Activated CD8-positive, alpha-beta memory T cell treated with anti-CD3 and anti-CD28 coated beads, Interleukin-2, amount 10 ng/mL, durations not matched to agents 7 days and 5 days (primary cell): ENCODE data around the gene TMEM163. TPM values are rescaled to one million over a fixed set of nuclear protein-coding genes. Genes with fewer than 3 reads are reported as not detected.
A peak's percentile ranks its signal among the peaks of the same experiment; 100 is the strongest.

Source experiments
- ATAC-seq: fragments of 150-1000 bp; cut with Tn5 transposase; one replicate; pipeline ENCODE4 v1.10.0; 2021; ENCODE audit warnings: moderate library complexity
- CTCF ChIA-PET: fragments of 350-600 bp; sonication (Branson Sonifier 250); formaldehyde crosslinking; loops from one replicate; lab custom pipeline; 2021; ENCODE audit warnings: antibody characterized with exemption; lab: Charles Lee
- DNase-seq: peaks from one replicate; pipeline ENCODE4 v3.0.0-alpha.2; 2020
- H3K27ac Mint-ChIP-seq: one replicate; pipeline ENCODE4 v1.8.0; 2021; ENCODE audit warnings: mild to moderate bottlenecking, mixed read lengths
- H3K27me3 Mint-ChIP-seq: one replicate; pipeline ENCODE4 v1.8.0; 2021; ENCODE audit warnings: mixed read lengths
- H3K36me3 Mint-ChIP-seq: one replicate; pipeline ENCODE4 v1.8.0; 2021; ENCODE audit warnings: mild to moderate bottlenecking, mixed read lengths
- H3K4me1 Mint-ChIP-seq: one replicate; pipeline ENCODE4 v1.8.0; 2021; ENCODE audit warnings: mixed read lengths
- H3K4me3 Mint-ChIP-seq: one replicate; pipeline ENCODE4 v1.8.0; 2021; ENCODE audit warnings: mild to moderate bottlenecking, moderate library complexity, mixed read lengths
- H3K9me3 Mint-ChIP-seq: one replicate; pipeline ENCODE4 v1.8.0; 2022; ENCODE audit warnings: low read depth, mixed read lengths
- total RNA-seq, 2 experiments: library from RNA; stranded (reverse); gene quantifications; one replicate each; pipeline ENCODE4 v1.2.3, GENCODE V29; 2021

Gene TMEM163
- total RNA-seq, 2 experiments from 2014 or later: 2.1 to 2.3 TPM

GRCh38 chr2:134700730-134701129 is 18.1 kb downstream of the TMEM163 start:
- Mint-ChIP-seq H3K4me3 (no peak overlapping the region), H3K9me3 (no peaks in the 10 kb centered on the region), H3K36me3 (no peaks in the 10 kb centered on the region), H3K27me3 (peaks cover 70% of the 10 kb centered on the region), H3K4me1 (peaks cover 2% of the 10 kb centered on the region), H3K27ac (no peak overlapping the region)
- CTCF ChIA-PET: interaction anchor here (1.2 to 1.5 kb wide), 2 partner anchors 14 to 32 kb away, joined by 3 to 4 read pairs; no protein-coding TSS in a partner anchor
- DNase-seq: no peak
- ATAC-seq: no peak

- CTCF ChIA-PET: interaction anchor here (1.0 to 1.2 kb wide), 2 partner anchors 9 to 10 kb away, joined by 5 to 6 read pairs; no protein-coding TSS in a partner anchor
- Mint-ChIP-seq H3K27me3 (peaks cover 45% of the 10 kb centered on the region), H3K27ac (no peak overlapping the region), H3K36me3 (no peaks in the 10 kb centered on the region), H3K4me3 (no peak overlapping the region), H3K4me1 (no peaks in the 10 kb centered on the region), H3K9me3 (no peaks in the 10 kb centered on the region)
- no peak for DNase-seq
- ATAC-seq: no peak
Measured at GRCh38 chr2:134694411-134694810, 24.4 kb downstream of the TMEM163 start.

GRCh38 chr2:134693359-134694330 is 25.2 kb downstream of the TMEM163 start:
- CTCF ChIA-PET: interaction anchor here (1.0 to 1.4 kb wide), 3 partner anchors 9 to 35 kb away, joined by 3 to 6 read pairs (median 5); no protein-coding TSS in a partner anchor
- Mint-ChIP-seq H3K4me3 (no peak overlapping the region), H3K36me3 (no peaks in the 10 kb centered on the region), H3K27me3 (peaks cover 39% of the 10 kb centered on the region), H3K4me1 (no peaks in the 10 kb centered on the region), H3K9me3 (no peaks in the 10 kb centered on the region), H3K27ac (no peak overlapping the region)
- DNase-seq (no peak), ATAC-seq (no peak)

- H3K36me3 Mint-ChIP-seq: peaks cover 2% of the 10 kb centered on the region
- H3K4me3 Mint-ChIP-seq: no peak overlapping the region
- H3K27ac Mint-ChIP-seq: no peak overlapping the region
- H3K9me3 Mint-ChIP-seq: no peaks in the 10 kb centered on the region
- H3K27me3 Mint-ChIP-seq: peaks cover 30% of the 10 kb centered on the region
- DNase-seq: peak; percentile 46
- H3K4me1 Mint-ChIP-seq: no peaks in the 10 kb centered on the region
- CTCF ChIA-PET: interaction anchor here (1.4 kb wide), 1 partner anchor 34 kb away, joined by 3 read pairs; no protein-coding TSS in a partner anchor
- peak; percentile 87 for ATAC-seq
Measured at GRCh38 chr2:134692499-134692898, 26.3 kb downstream of the TMEM163 start.

GRCh38 chr2:134690629-134691215 is 28.1 kb downstream of the TMEM163 start:
- DNase-seq (no peak), ATAC-seq (no peak)
- Mint-ChIP-seq H3K4me1 (peaks cover under 1% of the 10 kb centered on the region), H3K27me3 (peaks cover 23% of the 10 kb centered on the region), H3K27ac (no peak overlapping the region), H3K9me3 (no peaks in the 10 kb centered on the region), H3K4me3 (no peak overlapping the region), H3K36me3 (peaks cover 4% of the 10 kb centered on the region)
- CTCF ChIA-PET: interaction anchor here (1.2 to 1.9 kb wide), 2 partner anchors 14 to 34 kb away, joined by 3 to 5 read pairs; no protein-coding TSS in a partner anchor

GRCh38 chr2:134689315-134689714 is 29.5 kb downstream of the TMEM163 start:
- Mint-ChIP-seq H3K36me3 (peaks cover 6% of the 10 kb centered on the region), H3K4me1 (peaks cover 6% of the 10 kb centered on the region), H3K4me3 (no peak overlapping the region), H3K27me3 (peaks cover 13% of the 10 kb centered on the region), H3K9me3 (no peaks in the 10 kb centered on the region), H3K27ac (no peak overlapping the region)
- CTCF ChIA-PET: interaction anchor here (1.9 kb wide), 1 partner anchor 13 kb away, joined by 5 read pairs; no protein-coding TSS in a partner anchor
- DNase-seq (no peak), ATAC-seq (no peak)

GRCh38 chr2:134685967-134686366 is 32.8 kb downstream of the TMEM163 start:
- Mint-ChIP-seq H3K27me3 (peaks cover 4% of the 10 kb centered on the region), H3K27ac (no peak overlapping the region), H3K36me3 (peaks cover 12% of the 10 kb centered on the region), H3K4me3 (no peak overlapping the region), H3K9me3 (no peaks in the 10 kb centered on the region), H3K4me1 (peaks cover 38% of the 10 kb centered on the region)
- CTCF ChIA-PET: interaction anchor here (2.3 kb wide), 1 partner anchor 15 kb away, joined by 6 read pairs; no protein-coding TSS in a partner anchor
- ATAC-seq (no peak), DNase-seq (no peak)

- Mint-ChIP-seq H3K27me3 (peaks cover 8% of the 10 kb centered on the region), H3K4me3 (no peak overlapping the region), H3K36me3 (peaks cover 20% of the 10 kb centered on the region), H3K9me3 (no peaks in the 10 kb centered on the region), H3K4me1 (peaks cover 58% of the 10 kb centered on the region), H3K27ac (peak overlapping the region; percentile 79)
- CTCF ChIA-PET: interaction anchor here (2.3 kb wide), 1 partner anchor 13 kb away, joined by 6 read pairs; no protein-coding TSS in a partner anchor
- peak; percentile 85 for ATAC-seq
- peak; percentile 72 for DNase-seq
Measured at GRCh38 chr2:134683561-134684112, 35.2 kb downstream of the TMEM163 start.

- no peak for DNase-seq
- H3K36me3 Mint-ChIP-seq: peaks cover 18% of the 10 kb centered on the region
Measured at GRCh38 chr2:134682726-134683125, 36.1 kb downstream of the TMEM163 start.

GRCh38 chr2:134681201-134681600 is 37.6 kb downstream of the TMEM163 start:
- CTCF ChIA-PET: no interaction called here
- Mint-ChIP-seq H3K9me3 (no peaks in the 10 kb centered on the region), H3K4me1 (peaks cover 79% of the 10 kb centered on the region), H3K27me3 (peaks cover 6% of the 10 kb centered on the region), H3K27ac (no peak overlapping the region), H3K4me3 (no peak overlapping the region), H3K36me3 (peaks cover 16% of the 10 kb centered on the region)
- no peak for DNase-seq
- no peak for ATAC-seq

More at GRCh38 chr2:134682726-134683125, 36.1 kb downstream of the TMEM163 start:
- ATAC-seq: no peak
- H3K4me1 Mint-ChIP-seq: peaks cover 65% of the 10 kb centered on the region
- H3K27me3 Mint-ChIP-seq: peaks cover 8% of the 10 kb centered on the region
- no peak overlapping the region for H3K4me3 Mint-ChIP-seq
- H3K9me3 Mint-ChIP-seq: no peaks in the 10 kb centered on the region
- peak overlapping the region; percentile 83 for H3K27ac Mint-ChIP-seq
- CTCF ChIA-PET: interaction anchor here (1.0 to 1.7 kb wide), 2 partner anchors 14 to 17 kb away, joined by 3 to 8 read pairs; no protein-coding TSS in a partner anchor

- H3K27ac Mint-ChIP-seq: peak overlapping the region; percentile 76
- peaks cover 16% of the 10 kb centered on the region for H3K36me3 Mint-ChIP-seq
- peaks cover 73% of the 10 kb centered on the region for H3K4me1 Mint-ChIP-seq
- H3K9me3 Mint-ChIP-seq: no peaks in the 10 kb centered on the region
- CTCF ChIA-PET: interaction anchor here (0.8 to 2.6 kb wide), 3 partner anchors 10 to 20 kb away, joined by 3 to 16 read pairs (median 3); no protein-coding TSS in a partner anchor
- ATAC-seq (peak; percentile 58), DNase-seq (peak; percentile 69)
- peak overlapping the region; percentile 45 for H3K4me3 Mint-ChIP-seq
- peaks cover 9% of the 10 kb centered on the region for H3K27me3 Mint-ChIP-seq
Measured at GRCh38 chr2:134679745-134680144, 39.1 kb downstream of the TMEM163 start.

- no peak for DNase-seq
- Mint-ChIP-seq H3K27me3 (peaks cover 11% of the 10 kb centered on the region), H3K27ac (peak overlapping the region; percentile 70), H3K9me3 (no peaks in the 10 kb centered on the region), H3K4me3 (no peak overlapping the region), H3K36me3 (peaks cover 18% of the 10 kb centered on the region), H3K4me1 (peaks cover 73% of the 10 kb centered on the region)
- ATAC-seq: no peak
- CTCF ChIA-PET: interaction anchor here (0.8 to 2.6 kb wide), 3 partner anchors 9 to 35 kb away, joined by 3 to 16 read pairs (median 3); no protein-coding TSS in a partner anchor
Measured at GRCh38 chr2:134679294-134679693, 39.5 kb downstream of the TMEM163 start.
